Nephron progenitor cell (in vitro differentiated cells): Measurements from ENCODE around the gene C16orf92.
A peak's percentile ranks its signal among the peaks of the same experiment; 100 is the strongest.

Source experiments
- DNase-seq: peaks from one replicate; pipeline ENCODE4 v3.0.0; 2021
- H3K27ac Mint-ChIP-seq: 2 replicates; pipeline ENCODE4 v1.8.0; 2021; ENCODE audit warnings: mild to moderate bottlenecking, moderate library complexity, mixed read lengths
- H3K27me3 Mint-ChIP-seq: 2 replicates; pipeline ENCODE4 v1.8.0; 2021; ENCODE audit warnings: mild to moderate bottlenecking, low read depth, mixed read lengths; ENCODE audit not compliant: poor library complexity
- H3K36me3 Mint-ChIP-seq: 2 replicates; pipeline ENCODE4 v1.8.0; 2021; ENCODE audit warnings: low read depth, mixed read lengths
- H3K4me1 Mint-ChIP-seq: 2 replicates; pipeline ENCODE4 v1.8.0; 2021; ENCODE audit warnings: mixed read lengths
- H3K4me3 Mint-ChIP-seq: 2 replicates; pipeline ENCODE4 v1.8.0; 2021; ENCODE audit warnings: mild to moderate bottlenecking, moderate library complexity, mixed read lengths
- H3K9me3 Mint-ChIP-seq: 2 replicates; pipeline ENCODE4 v1.8.0; 2021; ENCODE audit warnings: mild to moderate bottlenecking, moderate library complexity, mixed read lengths
- CTCF ChIP-seq: fragments of 200-600 bp; sonication (generic); IDR thresholded peaks from 2 replicates; pipeline ENCODE4 v1.5.0; 2021; ENCODE audit warnings: antibody characterized with exemption

Gene C16orf92

GRCh38 chr16:30002614-30003346, 20.2 kb upstream of the C16orf92 start:
- H3K4me3 Mint-ChIP-seq: no peak overlapping the region
- TF ChIP-seq CTCF: no peak
- H3K27me3 Mint-ChIP-seq: no peaks in the 10 kb centered on the region
- no peaks in the 10 kb centered on the region for H3K9me3 Mint-ChIP-seq
- no peaks in the 10 kb centered on the region for H3K4me1 Mint-ChIP-seq
- peaks cover 9% of the 10 kb centered on the region for H3K36me3 Mint-ChIP-seq
- no peak for DNase-seq
- H3K27ac Mint-ChIP-seq: no peak overlapping the region

GRCh38 chr16:30003670-30004423, 19.2 kb upstream of the C16orf92 start:
- Mint-ChIP-seq H3K27me3 (peaks cover 11% of the 10 kb centered on the region), H3K27ac (no peak overlapping the region), H3K9me3 (no peaks in the 10 kb centered on the region), H3K4me3 (no peak overlapping the region), H3K36me3 (no peaks in the 10 kb centered on the region), H3K4me1 (no peaks in the 10 kb centered on the region)
- no peak for DNase-seq
- no peak for TF ChIP-seq CTCF

GRCh38 chr16:30004424-30004776, 18.6 kb upstream of the C16orf92 start:
- Mint-ChIP-seq H3K4me3 (no peak overlapping the region), H3K27ac (no peak overlapping the region), H3K36me3 (no peaks in the 10 kb centered on the region), H3K9me3 (no peaks in the 10 kb centered on the region), H3K27me3 (peaks cover 16% of the 10 kb centered on the region), H3K4me1 (no peaks in the 10 kb centered on the region)
- DNase-seq: no peak
- TF ChIP-seq CTCF: no peak

GRCh38 chr16:30004811-30005242, 18.2 kb upstream of the C16orf92 start:
- TF ChIP-seq CTCF: no peak
- H3K36me3 Mint-ChIP-seq: no peaks in the 10 kb centered on the region
- H3K9me3 Mint-ChIP-seq: no peaks in the 10 kb centered on the region
- no peaks in the 10 kb centered on the region for H3K4me1 Mint-ChIP-seq
- no peak overlapping the region for H3K27ac Mint-ChIP-seq
- DNase-seq: no peak
- H3K4me3 Mint-ChIP-seq: no peak overlapping the region
- H3K27me3 Mint-ChIP-seq: peaks cover 20% of the 10 kb centered on the region

GRCh38 chr16:30005341-30006094, 17.5 kb upstream of the C16orf92 start:
- no peaks in the 10 kb centered on the region for H3K9me3 Mint-ChIP-seq
- H3K4me3 Mint-ChIP-seq: no peak overlapping the region
- peaks cover 27% of the 10 kb centered on the region for H3K27me3 Mint-ChIP-seq
- no peak overlapping the region for H3K27ac Mint-ChIP-seq
- H3K4me1 Mint-ChIP-seq: peaks cover 5% of the 10 kb centered on the region
- TF ChIP-seq CTCF: peak; percentile 81
- no peaks in the 10 kb centered on the region for H3K36me3 Mint-ChIP-seq
- peak; percentile 55 for DNase-seq
